NCI-H2227 (cell line): ENCODE results near the gene CLCN7.

ENCODE experiments used
- DNase-seq: peaks from one replicate; lab custom pipeline; 2025; ENCODE audit not compliant: unreplicated experiment; lab: John Stamatoyannopoulos, UW

CLCN7 gene

DNA sequence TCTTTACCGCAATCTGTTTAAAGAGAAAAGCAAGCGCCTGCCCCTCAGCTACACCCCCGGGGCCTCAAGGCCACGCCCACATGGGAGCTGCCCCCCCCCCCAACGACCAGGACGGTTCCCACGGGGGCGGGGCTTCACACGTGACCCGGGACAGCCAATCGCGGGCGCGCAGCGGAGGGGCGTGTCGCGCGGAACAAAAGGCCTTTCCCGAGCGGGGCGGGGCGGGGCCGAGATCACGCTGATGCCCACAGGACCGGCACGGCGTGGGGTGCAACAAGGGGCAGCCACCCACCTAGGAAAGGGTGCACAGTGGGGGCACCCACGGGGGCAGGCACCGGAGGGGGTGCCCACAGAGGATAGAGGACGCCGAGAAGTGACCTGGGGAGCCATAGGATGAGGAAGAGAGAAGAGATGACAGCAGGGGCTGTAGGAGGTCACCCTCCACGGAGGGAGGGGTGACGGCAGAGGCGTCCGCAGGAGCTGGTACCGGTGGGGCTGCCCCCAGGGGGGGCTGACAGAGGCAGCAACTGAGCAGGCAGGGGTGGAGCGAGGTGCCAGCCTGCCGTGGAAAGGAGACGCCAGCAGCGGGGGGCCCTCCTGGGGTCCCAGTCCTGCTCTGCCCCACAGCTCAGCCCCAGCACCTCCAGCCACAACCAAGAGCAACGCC lies 66.5 kb downstream of the CLCN7 start:
- DNase-seq = peak; percentile 95

DNA sequence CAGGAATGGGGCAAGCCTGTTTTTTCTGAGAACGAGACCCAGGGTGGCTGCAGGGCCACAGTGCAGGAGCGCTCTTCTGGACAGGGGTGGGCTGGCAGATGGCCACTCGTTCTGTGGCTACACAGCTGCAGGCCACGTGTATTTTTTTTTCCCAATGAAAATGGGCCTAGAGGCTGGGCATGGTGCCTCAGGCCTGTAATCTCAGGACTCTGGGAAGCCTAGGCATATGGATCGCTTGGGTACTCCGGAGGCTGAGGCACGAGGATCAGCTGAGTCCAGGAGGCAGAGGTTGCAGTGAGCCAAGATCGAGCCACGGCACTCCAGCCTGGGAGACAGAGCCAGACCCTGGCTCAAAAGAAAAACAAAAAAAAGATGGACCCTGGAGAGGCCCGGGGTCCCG lies 67.1 kb downstream of the CLCN7 start:
- DNase-seq = no peak

DNA sequence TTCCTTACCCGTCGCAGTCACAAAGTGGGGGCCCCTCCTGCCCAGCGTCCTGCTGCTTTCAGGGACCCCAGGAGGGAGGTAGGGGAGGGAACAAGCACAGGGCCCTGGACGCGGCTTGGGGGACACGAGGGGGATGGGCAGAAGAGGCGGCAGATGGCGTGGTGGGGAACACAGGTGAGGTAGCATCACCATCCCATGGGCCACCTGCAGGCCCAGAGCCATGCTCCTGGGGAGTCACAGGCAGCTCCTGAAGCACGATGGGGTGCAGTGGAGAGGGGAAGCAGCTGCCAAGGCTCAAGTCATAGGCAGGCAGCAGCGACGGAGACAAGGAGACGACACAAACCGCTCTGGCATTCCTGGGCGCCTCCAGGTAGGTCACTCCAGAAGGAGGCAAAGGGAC lies 71.1 kb downstream of the CLCN7 start:
- no peak for DNase-seq

DNA sequence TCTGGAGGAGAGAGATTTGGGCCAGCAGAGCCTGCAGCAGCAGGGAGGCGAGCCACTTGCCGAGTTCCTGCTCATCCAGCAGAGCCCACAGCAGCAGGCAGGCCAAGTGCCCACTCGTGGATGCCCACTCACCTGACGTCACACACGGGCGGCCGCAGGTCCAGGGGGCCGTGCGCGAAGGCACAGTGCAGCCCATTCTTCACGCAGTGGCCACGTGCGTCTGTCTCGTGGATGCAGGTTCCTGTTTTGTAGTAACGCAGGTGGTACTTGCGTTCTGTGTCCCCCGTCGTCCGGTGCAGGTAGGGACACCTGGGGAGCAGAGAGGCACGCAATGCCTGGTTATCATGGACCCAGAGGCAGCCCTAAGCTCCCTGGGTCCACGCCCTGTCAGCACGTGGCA lies 71.8 kb downstream of the CLCN7 start:
- no peak for DNase-seq

DNA sequence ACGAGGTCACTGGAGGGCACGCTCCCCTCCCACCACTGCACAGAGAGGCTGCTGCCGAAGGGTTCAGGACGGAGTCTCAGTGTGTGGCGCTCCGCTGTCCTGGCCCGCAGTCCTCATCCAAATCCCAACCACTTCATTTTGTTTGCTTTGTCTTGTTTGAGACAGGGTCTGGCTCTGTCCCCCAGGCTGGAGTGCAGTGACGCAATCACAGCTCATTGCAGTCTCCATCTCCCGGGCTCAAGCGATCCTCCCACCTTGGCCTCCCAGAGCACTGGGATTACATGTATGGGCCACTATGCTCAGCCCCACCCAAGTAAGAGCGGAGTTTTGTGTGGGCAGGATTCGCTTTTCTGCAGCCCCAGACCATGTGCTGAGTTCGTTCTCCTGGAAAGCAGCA lies 73.1 kb downstream of the CLCN7 start:
- DNase-seq = no peak

DNA sequence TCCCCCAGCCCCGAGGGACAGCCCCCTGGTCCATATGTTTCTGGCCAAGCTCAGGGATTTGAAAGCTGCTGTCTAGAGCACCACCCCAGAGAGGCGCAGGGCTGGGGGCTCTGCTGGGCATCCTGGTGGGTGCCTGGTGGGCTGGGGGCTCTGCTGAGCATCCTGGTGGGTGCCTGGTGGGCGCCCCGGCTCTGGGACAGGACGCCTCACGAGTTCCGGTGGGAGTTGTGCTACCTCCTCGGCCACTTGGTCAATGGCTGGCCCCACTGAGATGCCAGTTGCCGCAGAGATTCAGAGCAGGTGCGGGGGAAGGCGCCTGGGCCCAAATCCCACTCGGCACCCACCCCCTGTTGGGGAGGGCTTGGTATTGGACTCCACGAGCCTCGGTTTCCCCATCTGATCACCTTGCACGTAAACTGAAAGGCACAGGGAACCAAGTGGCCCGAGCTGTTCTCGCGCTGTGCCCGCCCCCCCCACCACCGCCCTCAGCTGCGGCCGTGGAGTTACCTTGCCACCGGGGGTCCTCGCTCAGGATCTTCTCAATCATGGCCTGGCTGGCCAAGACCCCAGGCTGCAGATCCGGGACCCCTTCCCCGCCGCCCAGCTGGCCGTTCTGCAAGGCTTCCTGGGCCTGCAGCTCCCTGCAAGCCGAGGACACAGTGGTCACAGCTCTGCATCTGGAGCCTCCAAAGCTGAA lies 73.6 kb downstream of the CLCN7 start:
- no peak for DNase-seq

DNA sequence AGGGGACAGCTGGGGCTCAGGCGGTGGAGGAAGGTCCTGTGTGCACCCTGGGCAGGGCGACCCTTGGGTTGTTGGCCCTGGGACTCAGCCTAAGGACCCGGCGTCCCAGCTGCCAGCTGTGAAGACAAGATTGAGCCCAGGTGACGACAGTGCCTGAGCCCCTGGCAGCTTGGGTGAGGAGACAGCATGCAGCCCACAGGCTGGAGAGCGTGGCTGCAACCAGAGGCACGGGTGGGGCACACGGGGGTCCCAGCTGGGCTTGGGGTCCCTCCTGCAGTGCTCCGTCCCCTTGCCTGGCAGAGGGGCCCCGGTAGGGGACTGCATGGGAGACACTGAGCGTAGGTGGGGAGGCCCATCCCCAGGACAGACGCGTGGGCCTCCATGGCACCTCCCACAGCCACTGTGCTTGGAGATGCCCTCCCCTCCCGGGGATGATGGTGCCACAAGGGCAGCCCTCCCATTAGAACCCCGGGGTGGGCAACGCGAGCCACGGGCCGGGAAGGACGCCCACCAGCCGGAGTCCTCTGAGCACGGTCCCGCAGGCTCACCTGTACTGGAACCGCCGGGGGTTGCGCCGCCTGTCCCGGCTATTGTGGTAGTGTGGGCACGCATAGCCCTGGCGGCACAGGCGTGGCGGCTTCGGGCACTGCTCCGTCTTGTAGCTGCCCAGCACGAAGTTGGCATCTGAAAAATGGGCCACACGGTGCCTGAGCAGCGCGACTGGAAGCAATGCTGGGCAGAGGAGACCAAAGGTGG lies 75.8 kb downstream of the CLCN7 start:
- DNase-seq = no peak

DNA sequence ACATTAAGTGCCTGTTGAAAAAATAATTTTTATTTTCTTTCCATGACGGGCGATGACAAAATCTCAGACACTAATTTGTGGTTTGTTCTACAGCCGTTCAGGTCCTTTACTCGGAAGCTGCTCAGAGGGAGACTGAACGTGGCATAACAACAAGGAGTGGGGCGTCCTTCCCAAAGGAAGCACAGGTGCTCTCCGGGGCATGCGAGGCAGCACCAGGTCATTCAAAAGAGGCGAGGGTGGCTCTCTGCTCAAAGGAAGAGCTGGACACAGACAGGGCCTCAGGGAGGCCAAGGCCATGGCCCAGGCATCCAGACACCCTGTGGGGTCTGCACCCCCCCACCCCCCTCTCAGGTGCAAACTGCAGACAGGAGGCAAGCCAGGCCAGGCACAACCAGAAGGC lies 76.5 kb downstream of the CLCN7 start:
- DNase-seq = no peak

DNA sequence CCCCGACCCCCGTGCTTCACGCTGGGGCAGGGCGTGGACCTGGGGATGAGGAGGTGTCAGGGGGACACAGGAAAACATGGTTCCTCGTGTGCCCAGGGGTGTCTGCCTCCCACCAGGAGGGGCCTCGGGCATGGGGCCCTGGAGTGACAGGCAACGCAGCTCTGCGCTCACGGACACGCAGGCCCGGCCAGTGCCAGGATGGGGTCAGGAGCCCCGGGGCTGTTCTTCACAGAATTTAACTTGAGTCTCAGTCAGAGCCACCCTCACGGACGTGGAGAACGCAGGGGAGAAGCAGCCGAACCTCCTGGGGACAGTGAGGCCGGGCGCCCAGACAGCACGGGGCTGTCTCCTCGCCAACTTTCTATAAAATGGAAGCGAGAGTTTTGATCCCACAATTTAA lies 77.0 kb downstream of the CLCN7 start:
- DNase-seq = no peak

DNA sequence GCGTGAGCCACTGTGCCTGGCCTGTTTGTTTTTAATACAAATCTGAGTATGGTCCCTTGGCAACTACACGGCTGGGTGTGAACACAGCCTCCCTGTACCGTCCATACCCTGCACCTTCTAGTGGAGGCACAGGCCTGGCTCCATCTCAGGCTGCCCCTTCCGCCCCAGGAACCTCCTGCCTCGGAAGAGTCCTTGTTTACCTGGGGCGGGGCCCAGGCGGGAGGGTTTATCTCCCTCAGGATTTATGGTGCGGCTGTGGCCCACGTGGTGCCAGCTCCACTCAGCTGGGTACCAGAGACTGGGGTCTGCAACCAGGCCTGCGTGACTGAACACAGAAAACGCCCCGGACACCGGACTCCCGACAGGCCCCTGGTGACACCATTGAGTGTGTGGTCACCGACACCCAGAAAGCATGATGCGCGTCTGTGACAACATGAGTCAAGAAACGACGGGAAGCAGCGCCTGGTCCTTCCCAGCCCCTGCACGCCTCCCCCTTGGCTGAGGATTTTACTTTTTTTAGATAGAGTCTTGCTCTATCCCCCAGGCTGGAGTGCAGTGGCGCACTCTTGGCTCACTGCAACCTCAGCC lies 79.3 kb downstream of the CLCN7 start:
- DNase-seq = no peak
